Suppressor macrophage treated with lipopolysaccharide for 1 hour (primary cell): ENCODE results near the gene EN2.
"Not testable (repeated sequence)": the region's sequence is repeated elsewhere in the genome, so short reads cannot be mapped to it uniquely, and the experiment has no call there.

Experiments
- DNase-seq, 3 donors: peaks; one replicate each; pipeline ENCODE4 v3.0.0-alpha.2; 2020 to 2022

The EN2 gene

DNA sequence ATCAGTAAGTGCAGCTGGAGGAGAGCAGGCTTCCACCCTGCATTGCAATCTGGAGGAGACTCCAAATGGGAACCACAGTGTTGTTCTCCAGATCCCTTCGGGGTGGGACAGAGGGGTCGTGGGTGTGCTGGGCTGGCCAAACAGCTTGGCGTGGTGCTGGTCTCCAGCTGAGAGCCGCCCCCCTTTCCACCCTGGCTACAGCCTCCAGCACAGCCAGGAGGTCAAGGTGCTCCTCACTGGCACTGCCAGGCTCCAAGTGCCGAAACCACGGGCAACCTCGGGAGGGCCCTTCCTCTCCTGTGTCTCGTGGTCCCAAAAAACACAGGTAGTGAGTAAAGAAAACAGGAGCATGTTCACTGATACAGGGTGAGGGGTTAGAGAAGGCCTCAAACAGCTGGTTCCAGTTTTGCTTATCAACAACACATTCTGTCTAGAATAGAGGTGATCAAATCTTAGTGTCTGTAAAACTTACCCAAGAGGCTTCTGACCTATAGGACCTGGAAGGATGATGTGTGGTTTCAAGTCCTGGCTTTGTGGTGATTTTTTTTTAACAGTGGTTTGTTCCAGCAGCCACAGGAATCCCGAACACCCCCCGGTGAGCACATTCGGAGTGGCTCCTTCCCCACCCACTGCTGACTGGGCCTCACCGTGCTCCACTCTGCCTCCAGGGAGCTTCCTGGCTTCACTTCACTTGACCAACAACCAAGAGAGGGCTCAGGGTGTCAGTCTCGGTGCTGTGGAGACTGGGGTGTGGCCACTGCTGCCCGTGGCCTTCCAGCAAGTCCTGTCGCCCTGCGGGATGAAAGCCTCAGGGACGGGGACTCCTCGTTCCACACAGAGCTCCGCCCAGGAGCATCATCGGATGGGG lies 31.2 kb upstream of the EN2 start:
- DNase-seq = no peak

DNA sequence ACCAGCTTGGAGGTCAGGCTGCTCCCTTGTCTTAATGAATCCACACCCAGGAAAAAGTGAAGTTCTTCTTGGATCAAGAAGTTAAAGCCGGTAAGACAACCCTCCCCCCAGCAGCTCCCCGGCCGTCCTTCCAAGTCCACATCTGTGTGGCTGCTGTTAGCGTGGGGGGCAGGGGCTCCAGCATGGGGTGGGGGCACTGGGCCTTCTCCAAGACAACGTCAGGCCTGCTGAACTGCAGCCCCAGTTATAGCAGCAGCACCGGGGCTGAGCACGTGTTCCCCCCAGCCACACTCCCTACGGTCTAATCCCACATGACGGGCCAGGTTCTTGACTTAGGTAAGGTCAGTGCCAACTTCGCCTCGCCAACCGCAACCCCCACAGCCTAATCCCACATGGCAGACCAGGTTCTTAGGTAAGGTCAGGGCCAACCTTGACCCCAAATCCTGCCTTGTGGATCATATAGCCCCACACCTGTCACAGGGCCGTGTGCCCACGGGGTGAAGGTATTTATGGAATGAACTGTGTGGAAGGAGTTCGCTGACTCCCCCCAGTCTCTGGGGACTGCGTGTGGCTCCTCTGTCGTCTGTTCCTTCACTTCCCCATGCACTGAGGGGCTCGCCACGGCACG lies 30.4 kb upstream of the EN2 start:
- DNase-seq = no peak

DNA sequence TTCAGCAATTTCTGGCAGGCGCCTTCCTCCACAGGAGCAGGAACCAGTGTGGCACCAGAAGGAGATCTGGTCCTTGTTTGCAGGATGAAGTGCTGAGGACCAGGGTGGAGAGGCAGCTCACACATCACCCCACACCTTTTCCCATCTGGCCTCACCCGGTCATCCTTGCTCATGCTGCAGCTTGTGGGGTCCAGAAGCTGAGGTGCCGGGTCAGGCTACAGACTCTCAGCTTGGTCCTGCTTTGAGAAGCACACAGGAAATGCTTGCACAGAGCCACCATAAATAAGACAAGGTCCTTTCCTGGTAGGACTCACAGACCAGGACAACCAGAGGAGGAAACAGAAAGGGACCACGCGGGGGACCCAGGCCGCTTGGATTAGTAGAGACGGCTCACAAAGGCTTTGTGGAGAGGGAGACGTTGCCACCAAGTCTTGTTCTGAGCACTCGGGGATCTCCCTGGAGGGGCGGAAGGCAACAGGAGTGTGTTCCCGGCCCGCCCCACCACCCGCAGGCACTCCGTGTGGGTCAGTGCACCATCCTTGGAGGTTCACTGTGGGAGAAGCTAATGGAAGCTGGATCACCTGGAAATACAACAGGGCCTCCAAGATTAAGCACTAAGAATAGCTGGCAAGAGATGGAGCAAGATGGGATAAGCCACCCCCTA lies 29.6 kb upstream of the EN2 start:
- DNase-seq = no peak

DNA sequence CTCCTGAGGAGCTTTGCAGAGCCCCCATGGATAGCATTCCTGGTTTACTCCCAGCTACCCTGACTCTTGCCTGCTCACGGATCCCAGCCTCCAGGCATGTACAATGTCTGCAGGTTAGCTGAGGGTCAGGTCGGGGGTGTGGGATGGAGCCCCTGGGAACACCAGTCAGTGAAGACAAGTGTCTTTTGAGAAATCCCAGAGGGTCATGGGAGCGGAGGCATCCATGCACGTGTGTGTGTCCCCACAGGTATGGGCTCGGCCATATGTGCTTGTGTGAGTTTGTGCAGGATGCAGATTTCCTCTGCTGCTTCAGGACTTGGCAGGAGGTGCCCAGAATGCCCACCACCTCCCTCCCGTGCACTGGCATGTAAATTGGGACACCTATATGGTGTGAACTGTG lies 28.3 kb upstream of the EN2 start:
- no peak for DNase-seq

DNA sequence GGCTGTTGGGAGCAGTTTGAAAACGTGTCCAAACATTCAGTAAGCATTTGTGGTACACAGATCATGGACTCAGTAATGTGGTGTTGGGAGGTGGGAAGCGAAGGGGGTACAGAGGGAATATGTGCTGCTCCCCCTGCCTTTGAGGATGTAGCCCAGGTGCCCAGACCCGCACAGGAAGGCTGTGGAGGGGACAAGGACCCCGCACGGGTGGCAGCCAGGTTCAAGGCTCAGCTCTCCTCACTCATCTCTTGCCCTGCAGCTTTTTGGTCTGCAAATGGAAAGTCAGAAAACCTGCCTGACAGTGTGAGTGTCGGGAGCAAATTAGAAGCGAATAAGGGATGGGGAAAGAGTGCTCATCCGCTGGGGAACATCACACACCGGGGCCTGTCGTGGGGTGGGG lies 27.3 kb upstream of the EN2 start:
- DNase-seq = no peak

DNA sequence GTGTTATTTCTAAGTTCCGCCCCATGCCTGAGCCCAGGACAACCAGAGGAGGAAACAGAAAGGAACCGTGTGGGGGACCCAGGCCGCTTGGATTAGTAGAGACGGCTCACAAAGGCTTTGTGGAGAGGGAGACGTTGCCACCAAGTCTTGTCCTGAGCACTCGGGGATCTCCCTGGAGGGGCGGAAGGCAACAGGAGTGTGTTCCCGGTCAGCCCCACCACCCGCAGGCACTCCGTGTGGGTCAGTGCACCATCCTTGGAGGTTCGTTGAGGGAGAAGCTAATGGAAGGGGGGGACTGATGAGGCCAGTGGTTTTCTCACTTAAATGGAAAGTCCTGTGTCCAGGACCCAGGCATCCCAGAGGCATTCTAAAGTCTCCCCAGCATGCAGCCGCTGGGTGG lies 26.7 kb upstream of the EN2 start:
- DNase-seq = no peak

DNA sequence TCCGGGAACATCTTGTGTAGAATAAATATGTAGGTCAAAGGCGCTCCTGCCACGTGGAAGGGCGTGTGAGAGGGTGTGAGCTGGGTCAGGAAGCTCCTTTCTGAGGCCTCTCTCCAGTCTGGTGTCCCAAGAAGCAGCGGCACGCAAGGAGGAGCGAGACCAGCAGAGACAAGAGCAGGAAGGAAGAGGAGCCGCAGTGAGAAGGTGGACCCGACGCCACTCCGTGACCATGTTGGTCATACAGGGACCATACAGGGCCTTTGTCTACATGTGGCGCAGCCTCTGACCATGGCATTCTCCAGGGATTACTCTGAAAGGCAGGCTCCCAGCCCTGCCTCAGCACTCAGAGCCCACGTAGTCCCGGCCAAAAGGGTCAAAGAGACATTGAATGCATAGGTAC lies 26.2 kb upstream of the EN2 start:
- DNase-seq = no peak

DNA sequence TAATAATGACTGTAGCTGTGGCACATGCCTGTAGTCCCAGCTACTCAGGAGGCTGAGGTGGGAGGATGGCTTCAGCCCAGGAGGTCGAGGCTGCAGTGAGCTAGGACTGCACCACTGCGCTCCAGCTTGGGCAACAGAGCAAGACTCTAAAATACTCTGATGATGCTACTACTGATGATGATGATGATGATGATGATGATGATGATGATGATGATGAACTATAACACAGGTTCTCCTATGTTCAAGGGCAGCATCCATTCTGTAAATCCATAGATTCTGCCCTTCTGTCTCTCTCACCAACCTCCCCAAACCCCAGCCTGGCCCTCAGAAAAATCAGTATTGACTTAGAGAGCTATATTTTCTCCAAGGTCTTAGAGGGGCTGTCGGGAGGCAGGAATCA lies 22.8 kb upstream of the EN2 start:
- DNase-seq = no peak

DNA sequence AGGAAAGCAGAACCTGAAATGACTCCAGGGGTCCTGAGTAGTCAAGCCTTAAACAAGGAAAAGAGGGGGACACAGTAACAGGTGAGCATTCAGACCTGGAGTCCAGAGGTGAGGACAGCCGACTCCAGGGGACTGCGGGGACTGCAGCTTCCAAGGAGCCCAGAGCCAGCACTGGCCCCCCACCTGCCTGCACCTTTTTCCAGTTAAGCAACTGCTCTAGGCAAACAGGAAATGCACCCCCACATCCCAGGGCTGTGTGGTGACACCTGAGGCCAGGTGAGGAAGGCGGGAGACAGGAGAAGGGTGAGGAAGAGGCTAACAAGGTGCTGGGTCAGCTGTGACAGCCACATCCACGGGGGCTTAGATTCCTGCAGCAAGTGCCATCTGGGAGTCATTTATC lies 20.1 kb upstream of the EN2 start:
- DNase-seq = no peak

DNA sequence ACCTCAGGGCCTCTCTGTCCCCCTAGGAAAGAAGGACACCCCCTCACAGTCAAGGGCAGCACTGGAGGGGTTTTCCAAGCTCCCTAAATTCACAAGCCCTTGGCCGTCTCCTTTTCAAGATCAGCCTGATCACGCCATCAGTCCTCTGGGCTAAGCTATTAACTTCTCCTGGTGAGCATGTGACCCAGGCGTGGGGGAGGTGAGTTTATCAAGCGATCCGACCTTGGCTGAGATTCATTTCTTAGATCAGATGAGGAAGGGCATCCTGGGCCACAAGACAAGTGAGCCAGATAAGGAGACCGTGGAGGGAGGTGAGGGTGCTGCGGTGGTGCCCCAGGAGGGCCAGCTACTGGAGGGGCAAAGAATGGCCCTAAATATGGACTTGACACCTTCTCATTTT lies 19.2 kb upstream of the EN2 start:
- no peak for DNase-seq

DNA sequence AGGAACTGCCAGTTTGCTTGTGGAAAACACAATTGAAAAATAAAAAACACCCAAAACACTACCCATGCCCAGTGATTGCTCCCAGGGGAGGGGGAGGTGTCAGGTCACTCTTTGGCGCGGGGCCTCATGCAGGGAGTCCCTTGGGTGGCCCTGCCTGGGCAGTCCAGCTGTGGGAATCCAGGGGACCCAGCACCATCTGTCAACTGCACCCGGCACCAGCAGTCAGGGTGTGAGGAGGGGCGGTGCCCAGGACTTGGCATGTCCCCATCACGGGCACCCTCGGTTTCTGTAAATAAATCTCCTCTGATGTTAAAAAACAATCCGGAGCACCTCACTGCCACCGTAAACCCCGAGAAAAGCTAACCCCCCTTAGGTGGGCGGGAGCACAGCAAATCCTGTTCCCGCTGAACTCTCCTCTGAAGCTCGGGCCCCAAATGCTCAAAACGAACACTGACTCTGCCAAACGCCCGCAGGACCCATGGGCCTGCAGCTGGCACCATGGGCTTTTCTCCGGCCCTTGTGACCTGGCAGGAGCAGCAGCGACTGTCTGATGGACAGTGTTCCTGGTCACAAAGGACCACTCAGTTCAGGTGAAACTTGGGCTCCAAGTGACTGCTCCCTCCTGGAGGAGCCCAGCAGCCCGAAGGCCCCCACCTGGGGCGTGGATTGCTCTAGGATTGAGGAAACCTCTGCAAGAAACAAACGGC lies 18.5 kb upstream of the EN2 start:
- no peak for DNase-seq

DNA sequence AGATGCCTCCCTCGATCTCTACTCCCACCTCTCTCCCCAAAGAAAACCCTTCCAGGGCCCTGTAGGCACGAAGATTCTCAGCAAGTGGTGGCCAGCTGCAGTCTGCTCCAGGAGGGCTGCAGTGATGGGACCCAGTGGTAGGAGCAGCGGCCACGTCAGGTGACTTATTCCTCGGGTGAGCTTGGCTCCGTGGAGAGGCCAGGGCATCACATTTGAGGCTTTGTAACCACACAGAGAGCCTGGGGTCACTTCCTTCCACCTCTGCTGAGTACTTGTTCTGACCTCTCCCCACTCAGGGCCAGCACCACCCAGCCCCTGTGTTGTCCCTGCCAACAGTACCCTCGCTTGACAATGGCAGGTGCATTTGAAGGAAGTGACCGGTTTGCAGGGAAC lies 17.9 kb upstream of the EN2 start:
- DNase-seq = no peak

DNA sequence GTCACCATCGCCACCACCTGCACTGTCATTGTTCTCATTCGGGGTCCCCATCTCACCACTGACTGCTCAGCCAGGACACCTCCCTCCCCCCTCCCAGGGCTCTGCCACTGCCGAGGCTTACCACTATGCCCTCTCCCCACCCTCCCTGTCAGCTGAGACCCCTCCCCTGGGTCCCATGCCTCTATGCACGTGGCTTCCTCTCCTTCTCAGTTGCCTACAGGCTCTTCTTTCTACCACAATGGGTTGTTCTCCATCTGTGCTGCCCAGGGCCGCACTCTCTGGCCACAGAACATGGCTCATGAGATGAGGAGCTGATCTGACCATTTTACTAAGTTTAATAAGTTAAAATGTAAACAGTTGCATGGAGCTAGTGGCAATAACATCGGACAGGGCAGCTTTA lies 16.1 kb upstream of the EN2 start:
- DNase-seq = no peak

DNA sequence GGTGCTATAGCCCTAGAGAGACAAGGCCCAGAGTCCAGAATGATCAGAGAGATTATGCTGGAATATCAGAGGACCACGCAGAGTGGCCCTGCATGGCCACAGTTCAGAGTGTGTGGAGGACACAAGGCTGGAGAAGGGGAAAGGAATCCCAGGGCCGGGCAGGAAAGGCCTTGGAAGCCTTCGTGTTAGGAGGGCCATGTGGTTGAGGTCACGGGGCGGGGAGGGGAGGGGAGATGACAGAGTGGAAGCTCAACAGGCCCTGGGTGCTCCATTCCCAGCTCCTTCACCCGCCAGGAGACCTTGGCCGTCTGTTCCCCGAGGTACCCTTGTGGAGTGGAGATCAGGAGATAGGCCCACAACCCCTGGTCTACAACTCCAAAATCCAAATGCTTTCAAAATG lies 13.2 kb upstream of the EN2 start:
- no peak for DNase-seq

DNA sequence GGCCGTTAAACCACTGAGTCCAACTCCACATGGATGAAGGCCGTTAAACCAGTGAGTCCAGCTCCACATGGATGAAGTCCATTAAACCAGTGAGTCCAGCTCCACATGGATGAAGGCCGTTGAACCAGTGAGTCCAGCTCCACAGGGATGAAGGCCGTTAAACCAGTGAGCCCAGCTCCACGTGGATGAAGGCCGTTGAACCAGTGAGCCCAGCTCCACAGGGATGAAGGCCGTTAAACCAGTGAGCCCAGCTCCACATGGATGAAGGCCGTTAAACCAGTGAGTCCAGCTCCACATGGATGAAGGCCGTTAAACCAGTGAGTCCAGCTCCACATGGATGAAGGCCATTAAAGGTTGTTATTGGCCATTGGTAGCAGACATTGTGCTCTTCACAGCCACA lies 12.3 kb upstream of the EN2 start:
- not testable (repeated sequence) for DNase-seq

DNA sequence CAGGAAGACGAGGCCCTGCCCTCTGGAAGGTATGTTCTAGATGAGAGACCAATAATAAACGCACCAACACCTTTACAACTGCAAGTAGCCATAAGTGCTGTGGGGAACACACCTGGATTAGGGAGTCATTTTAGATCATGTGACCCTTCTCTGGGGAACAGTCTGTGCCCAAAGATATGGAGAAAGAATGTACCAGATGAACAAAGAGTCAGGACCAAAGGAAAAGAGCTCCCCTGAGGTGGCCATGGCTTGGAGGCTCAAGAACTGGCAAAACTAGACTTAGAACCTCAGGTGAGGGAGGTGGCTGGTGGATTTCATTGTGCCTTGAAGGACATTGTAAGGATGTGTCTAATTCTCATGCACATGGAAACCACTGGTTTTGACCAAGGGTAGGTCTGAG lies 10.3 kb upstream of the EN2 start:
- no peak for DNase-seq

DNA sequence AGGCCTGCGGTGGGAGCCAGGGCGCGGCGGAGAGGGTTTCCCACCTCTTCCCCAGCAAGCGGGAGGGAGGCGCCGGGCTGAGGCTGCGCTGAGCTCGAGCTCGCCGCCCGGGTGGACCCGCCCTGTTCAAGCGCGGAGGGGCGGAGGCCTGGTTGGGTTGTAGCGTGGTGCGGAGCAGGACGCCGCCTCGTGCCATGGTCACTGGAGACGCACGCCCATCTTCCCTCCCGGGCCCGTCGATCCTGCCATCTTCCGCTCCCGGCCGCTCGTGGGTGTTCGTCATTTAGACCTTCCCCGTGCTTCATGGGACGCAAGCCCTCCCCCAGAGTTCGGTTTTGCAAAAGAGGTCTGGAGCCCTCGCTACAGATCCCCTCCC lies 9.3 kb upstream of the EN2 start:
- no peak for DNase-seq

DNA sequence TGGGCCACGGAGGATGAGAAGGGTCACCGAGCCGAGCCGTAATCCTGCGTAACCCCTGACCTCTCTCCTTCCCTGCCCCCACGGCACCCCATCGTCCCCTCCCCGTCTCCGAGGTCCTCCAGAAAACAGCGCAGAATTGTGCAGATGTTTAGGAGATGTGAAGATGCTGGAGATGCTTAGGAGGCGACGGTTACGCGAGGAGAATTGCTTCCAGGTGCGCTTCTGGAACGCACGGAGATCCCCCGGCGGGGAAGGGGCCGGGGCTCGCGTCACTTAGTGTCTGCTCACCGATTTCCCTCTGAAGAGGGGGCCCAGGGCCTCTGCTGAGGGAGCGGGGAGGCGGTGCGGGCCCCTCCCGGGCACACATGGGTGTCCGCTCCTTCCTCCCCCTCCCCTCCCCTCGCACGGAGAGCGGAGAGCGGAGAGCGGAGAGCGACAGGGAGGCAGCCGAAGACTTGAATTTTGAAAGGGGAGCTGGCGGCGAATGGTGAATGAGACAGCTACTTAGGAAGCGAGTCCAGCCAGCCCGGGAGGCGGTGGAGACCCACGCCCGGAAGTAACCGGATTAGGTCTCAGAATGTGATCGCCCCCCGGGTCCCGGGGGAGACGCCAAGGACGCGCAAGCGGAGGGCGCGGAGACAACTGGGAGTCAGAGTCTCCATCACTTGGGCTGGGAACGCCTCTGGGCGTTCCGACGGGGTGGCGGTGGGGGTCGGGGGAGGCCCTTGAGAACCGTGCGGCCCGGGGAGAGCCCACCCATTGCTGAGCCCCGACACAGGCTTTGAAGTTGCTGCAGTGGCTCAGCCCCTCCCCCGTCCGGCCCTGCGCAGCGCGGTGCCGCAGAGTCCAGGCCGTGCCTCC lies 8.7 kb upstream of the EN2 start:
- DNase-seq = no peak

DNA sequence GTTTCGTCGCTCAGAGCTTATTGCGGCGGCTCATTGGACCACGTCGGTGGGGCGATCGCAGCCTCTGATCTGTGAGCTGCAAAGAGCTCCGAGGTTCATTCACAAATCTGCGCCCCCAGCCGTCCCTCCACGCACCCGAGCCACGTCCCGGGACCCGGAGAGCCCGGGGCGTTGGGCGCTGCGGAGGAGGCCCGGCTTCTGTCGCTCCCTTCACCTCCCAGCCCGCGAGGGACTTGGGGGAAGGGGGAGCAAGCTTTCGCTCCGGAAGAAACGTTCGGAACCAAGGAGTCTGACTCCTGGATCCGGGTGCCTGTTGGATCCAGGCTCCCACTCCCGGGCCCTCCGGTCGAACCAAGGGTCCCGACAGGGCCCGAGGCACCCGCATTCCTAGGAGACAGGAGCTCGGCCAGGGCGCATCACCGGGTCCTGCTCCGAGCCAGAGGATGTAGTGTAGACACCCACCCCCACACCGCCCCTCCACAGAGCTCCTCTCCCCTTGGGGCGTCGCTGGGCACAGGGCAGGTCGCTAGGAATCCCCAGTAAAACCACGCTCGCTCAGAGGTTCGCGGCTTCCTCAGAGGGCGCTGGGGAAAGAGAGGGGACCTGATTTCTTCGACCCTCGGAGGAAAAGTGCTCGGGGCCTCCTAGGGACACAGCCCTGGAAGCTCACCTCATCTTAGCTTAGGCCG lies 7.9 kb upstream of the EN2 start:
- DNase-seq = no peak

DNA sequence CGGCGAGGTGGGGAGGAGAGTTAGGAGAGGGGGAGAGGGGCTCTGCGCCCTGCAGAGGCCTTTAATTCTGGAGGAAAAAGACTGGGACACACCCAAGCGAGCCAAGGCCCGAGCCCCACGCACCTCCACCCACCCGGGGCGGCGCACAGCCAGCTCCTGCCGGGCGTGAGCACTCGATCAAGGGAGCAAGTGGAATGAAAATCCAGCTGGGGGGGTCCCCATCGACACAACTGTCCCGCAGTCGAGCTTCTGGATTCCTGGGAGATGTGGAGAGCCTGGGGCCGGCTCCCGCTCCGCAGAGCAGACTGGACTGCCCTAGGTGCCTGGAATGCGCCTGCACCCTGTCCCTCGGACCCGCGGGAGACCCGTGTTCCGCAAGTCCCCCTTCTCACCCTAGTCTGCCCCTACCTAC lies 7.4 kb upstream of the EN2 start:
- DNase-seq = no peak

DNA sequence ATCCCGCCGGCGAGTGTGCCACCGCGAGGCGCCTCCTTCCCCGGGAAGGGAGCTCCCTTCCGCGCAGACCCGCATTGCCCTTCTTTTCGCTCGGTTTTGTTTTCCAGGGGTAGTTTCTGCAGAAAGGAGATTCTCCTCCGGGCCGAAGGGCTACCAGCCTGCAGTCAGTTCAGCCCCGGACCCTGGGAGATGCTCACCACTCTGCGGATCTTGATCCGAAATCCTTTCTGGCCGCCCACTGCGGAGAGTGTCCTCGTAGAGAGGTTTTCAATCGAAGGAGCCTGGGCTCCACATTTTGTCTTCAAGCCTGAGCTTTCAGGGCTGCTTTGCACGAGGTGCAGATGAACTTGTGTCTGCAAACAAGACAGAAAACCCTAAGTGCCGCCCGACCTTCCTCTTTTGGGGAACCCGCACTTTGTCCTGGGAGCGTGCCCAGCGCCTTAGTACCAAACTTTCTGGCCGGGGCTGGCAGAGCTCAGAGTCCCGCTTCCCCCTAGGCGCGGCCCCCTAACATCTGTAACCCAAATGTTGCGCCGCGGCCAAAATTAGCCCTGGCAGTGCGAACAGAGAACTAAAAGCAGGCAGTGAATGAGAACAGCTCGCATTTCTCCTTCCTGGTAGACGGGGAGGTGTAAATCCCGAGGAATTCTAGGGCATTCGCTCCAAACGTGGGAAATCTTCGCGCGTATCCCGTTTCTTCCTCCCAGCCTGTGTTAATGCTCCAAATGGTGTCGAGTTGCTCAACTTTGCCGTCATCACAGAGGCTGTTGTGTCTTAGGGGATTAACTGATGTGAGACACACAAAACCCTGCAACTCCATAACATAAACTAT lies 6.7 kb upstream of the EN2 start:
- DNase-seq = no peak
